Measurements from ENCODE around the gene CARD8. TPM values are rescaled to one million over a fixed set of nuclear protein-coding genes. Genes with fewer than 3 reads are reported as not detected.
"Not testable (repeated sequence)": the region's sequence is repeated elsewhere in the genome, so short reads cannot be mapped to it uniquely, and the experiment has no call there.

Gene CARD8
- total RNA-seq, 2 donors from 2014 or later: 99.5 to 147 TPM

DNA sequence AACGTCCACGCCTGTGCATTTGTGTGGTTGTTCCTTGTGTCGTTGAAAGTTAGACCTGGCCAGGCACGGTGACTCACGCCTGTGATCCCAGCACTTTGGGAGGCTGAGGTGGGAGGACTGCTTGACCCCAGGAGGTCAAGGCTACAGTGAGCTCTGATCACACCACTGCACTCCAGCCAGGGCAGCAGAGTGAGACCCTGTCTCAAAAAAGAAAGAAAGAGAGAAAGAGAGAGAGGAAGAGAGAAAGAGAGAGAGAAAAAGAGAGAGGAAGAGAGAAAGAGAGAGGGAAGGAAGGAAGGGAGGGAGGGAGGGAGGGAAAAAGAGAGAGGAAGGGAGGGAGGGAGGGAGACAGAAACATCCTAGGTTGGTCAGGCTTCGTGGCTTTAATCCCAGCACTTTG is 19.2 kb upstream of the CARD8 start:
- no peak for ATAC-seq
- Mint-ChIP-seq H3K36me3 (no peaks in the 10 kb centered on the region), H3K9me3 (no peaks in the 10 kb centered on the region), H3K27ac (no peak overlapping the region)
- DNase-seq (ENCODE audit: low spot score in 2 of 2): peak in 1 of 2 donors; percentile 40

DNA sequence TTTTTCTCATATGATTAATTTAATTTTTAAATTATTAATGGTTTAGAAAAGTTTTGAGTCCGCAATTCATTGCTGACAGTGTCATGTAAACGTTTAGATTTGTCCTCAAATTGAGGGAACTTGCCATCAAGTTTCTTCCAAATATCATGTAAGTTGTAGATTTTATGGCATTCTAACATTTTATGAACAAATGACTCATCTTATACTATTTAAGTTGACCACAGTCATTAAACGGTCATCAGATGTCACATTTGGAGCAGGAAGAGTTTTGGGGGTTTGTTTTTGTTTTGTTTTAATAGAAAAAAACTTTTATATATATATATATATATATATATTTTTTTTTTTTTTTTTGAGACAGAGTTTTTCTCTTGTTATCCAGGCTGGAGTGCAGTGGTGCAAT is 18.5 kb upstream of the CARD8 start:
- H3K36me3 Mint-ChIP-seq: no peaks in the 10 kb centered on the region
- no peak overlapping the region for H3K27ac Mint-ChIP-seq
- no peak for ATAC-seq

DNA sequence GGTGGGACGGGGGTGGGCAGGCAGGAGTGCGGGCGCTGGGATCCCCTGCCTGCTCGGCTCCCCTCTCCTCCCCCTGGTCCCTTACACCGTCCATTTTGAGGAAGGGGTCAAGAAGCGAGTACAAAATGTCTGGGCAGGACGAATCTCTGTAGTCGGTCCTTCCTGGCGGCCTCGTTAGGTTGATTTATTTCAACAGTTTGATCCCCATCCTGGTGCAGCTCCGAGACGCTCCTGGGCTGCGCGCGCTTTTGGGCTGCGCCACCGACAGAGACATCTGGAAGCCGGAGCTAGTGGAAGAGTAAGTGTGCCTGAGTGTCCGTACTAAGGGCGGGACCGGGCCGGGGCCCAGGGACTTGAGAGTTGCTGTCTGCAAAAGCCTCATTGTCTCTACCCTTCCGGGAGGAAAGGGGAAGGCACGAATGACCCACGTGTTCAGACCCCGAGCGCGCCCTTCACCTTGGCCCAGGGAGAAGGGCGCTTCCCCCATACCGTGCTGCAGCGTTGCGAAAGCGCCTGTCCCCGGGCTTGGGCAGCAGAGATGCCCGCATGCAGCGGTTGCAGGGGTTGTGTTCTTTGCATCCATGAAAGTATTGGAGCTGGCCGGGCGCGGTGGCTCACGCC is 15.9 kb upstream of the CARD8 start:
- no peaks in the 10 kb centered on the region for H3K36me3 Mint-ChIP-seq
- ATAC-seq (peak; percentile 56 to 68), DNase-seq (ENCODE audit: low spot score in 2 of 2) (peak in 1 of 2 donors; percentile 37)
- no peak overlapping the region for H3K27ac Mint-ChIP-seq
- no peaks in the 10 kb centered on the region for H3K9me3 Mint-ChIP-seq

More for the DNA sequence above, 18.5 kb upstream of the CARD8 start:
- DNase-seq (ENCODE audit: low spot score in 2 of 2): no peak
- no peaks in the 10 kb centered on the region for H3K9me3 Mint-ChIP-seq

DNA sequence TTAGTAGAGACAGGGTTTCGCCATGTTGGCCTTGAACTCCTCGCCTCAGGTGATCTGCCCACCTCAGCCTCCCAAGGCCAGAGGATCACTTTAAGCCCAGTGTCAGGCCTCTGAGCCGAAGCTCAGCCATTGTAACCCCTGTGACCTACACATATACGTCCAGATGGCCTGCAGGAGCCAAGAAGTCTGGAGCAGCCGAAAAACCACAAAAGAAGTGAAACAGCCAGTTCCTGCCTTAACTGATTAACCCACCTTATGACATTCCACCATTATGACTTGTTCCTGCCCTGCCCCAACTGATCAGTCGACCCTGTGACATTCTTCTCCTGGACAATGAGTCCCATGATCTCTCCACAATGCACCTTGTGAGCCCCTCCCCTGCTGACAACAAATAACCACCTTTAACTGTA is 13.9 kb upstream of the CARD8 start:
- not testable (repeated sequence) for H3K27ac Mint-ChIP-seq; ATAC-seq; H3K36me3 Mint-ChIP-seq; DNase-seq (ENCODE audit: low spot score in 2 of 2); H3K9me3 Mint-ChIP-seq

DNA sequence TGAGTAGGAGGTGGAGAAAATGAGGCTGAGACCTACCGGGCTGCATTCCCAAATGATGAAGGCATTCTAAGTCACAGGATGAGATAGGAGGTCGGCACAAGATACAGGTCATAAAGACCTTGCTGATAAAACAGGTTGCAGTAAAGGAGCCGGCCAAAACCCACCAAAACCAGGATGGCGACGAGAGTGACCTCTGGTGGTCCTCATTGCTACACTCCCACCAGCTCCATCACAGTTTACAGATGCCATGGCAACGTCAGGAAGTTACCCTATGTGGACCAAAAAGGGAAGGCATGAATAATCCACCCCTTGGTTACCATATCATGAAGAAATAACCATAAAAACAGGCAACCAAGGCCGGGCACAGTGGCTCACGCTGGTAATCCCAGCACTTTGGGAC is 9.6 kb upstream of the CARD8 start:
- not testable (repeated sequence) for H3K36me3 Mint-ChIP-seq; H3K9me3 Mint-ChIP-seq; DNase-seq (ENCODE audit: low spot score in 2 of 2); ATAC-seq
- H3K27ac Mint-ChIP-seq: peak overlapping the region in 1 of 2 donors; percentile 79

DNA sequence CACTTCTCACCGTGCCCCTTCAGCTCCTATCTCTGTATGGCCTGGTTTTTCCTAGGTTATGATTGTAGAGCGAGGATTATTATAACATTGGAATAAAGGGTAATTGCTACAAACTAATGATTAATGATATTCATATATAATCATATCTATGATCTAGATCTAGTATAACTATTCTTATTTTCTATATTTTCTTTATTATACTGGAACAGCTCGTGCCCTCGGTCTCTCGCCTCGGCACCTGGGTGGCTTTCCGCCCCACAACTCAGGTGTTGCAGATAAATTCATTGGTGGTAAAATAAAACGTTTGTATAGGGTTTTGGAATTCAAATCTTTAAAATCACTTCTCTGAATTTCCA is 4.6 kb upstream of the CARD8 start:
- not testable (repeated sequence) for ATAC-seq

DNA sequence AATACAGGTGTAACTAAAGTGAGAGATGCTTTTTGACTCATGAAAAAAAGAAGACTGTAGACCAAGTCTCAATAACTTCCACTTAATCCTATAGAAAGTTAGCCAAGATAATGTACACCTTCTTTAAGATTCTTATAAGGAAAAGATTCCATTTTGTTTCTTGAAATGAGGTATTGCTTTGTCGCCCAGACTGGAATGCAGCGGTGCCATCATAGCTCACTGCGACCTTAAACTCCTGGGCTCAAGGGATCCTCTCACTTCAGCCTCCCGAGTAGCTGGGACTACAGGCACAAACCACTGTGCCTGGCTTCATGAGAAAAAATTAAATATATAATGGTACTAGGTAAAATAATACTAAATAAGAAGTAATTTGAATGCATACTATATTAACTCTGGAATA is 3.3 kb upstream of the CARD8 start:
- not testable (repeated sequence) for ATAC-seq; H3K9me3 Mint-ChIP-seq; H3K36me3 Mint-ChIP-seq; DNase-seq (ENCODE audit: low spot score in 2 of 2)
- peak overlapping the region; percentile 90 to 92 for H3K27ac Mint-ChIP-seq

More for the DNA sequence above, 4.6 kb upstream of the CARD8 start:
- H3K27ac Mint-ChIP-seq: peak overlapping the region; percentile 90 to 92
- DNase-seq (ENCODE audit: low spot score in 2 of 2); H3K9me3 Mint-ChIP-seq; H3K36me3 Mint-ChIP-seq: not testable (repeated sequence)

DNA sequence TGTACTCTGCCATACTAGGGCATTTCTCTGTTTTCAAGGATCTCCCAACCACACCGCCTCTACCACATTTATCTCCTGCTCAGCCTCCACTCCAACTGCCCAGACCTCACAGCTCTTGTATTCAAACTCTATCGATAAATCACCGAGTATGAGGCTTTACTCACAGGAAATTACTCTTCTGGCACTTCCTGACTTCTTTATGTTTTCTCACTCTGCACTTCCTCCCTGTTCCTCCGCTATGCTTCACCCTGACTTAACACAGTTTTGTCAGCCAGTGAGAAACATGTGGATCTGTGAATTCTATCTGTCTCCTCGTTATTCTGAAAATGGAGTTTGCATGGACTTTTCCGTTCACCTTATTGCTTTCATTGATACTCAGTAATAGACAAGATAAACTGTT is 2.6 kb upstream of the CARD8 start:
- ATAC-seq (peak; percentile 19 to 46), DNase-seq (ENCODE audit: low spot score in 2 of 2) (no peak)
- Mint-ChIP-seq H3K27ac (peak overlapping the region; percentile 65 to 90), H3K36me3 (peaks cover 6 to 7% of the 10 kb centered on the region in 2 donors), H3K9me3 (no peaks in the 10 kb centered on the region)

DNA sequence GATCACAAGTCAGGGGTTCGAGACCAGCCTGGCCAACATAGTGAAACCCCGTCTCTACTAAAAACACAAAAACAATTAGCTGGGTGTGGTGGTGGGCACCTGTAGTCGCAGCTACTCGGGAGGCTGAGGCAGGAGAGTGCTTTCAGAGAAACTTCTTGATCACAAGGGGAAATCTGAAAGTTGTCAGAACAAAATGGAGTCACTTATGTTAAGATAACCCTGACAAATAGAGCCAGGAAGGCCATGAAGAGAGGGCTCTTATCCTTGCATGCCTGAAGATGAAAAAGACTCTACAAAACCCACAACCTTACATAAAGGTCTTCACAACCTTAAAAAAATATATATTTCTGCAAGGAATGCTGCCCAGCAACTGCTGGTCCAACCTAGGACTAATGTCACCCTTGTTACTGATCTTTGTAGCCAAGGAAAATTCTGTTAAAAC is 1.2 kb downstream of the CARD8 start:
- DNase-seq (ENCODE audit: low spot score in 2 of 2): no peak
- Mint-ChIP-seq H3K9me3 (no peaks in the 10 kb centered on the region), H3K36me3 (peaks cover 6 to 7% of the 10 kb centered on the region in 2 donors), H3K27ac (peak overlapping the region; percentile 87 to 99)
- no peak for ATAC-seq

DNA sequence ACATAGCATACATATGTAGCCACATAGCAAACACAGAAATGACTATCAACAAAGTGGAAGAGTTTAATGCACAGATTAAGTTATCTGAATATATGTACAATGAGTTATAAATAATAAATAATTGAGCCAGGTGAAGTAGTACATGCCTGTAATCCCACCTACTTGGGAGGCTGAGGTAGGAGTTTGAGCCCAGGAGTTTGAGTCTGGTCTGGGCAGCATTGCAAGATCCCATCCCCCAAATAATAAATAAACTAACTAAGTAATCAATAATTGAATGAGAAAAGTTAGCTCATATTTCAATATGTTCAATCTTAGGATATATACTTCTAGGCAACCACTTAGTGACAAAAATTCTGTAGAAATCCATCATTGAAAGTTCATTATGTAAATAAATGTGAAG is 1.7 kb downstream of the CARD8 start:
- H3K36me3 Mint-ChIP-seq: peaks cover 6 to 7% of the 10 kb centered on the region in 2 donors
- ATAC-seq (no peak), DNase-seq (ENCODE audit: low spot score in 2 of 2) (no peak)
- no peaks in the 10 kb centered on the region for H3K9me3 Mint-ChIP-seq
- peak overlapping the region; percentile 84 to 87 for H3K27ac Mint-ChIP-seq

DNA sequence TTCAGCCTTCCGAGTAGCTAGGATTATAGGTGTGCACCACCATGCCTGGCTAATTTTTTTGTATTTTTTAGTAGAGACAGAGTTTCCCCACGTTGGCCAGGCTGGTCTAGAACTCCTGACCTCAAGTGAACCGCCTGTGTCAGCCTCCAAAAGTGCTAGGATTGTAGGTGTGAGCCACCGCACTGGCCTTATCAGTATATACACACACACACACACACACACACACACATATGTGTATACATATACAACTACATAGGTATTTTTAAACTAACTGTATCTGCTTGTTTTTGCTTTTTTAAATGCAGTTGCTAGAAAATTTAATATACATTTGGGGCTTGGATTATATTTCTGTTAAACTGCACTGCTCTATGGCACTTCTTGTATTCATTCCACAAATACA is 3.1 kb downstream of the CARD8 start:
- DNase-seq (ENCODE audit: low spot score in 2 of 2) (no peak), ATAC-seq (no peak)
- H3K27ac Mint-ChIP-seq: peak overlapping the region in 1 of 2 donors; percentile 87
- no peaks in the 10 kb centered on the region for H3K9me3 Mint-ChIP-seq
- H3K36me3 Mint-ChIP-seq: peaks cover 8 to 9% of the 10 kb centered on the region in 2 donors

DNA sequence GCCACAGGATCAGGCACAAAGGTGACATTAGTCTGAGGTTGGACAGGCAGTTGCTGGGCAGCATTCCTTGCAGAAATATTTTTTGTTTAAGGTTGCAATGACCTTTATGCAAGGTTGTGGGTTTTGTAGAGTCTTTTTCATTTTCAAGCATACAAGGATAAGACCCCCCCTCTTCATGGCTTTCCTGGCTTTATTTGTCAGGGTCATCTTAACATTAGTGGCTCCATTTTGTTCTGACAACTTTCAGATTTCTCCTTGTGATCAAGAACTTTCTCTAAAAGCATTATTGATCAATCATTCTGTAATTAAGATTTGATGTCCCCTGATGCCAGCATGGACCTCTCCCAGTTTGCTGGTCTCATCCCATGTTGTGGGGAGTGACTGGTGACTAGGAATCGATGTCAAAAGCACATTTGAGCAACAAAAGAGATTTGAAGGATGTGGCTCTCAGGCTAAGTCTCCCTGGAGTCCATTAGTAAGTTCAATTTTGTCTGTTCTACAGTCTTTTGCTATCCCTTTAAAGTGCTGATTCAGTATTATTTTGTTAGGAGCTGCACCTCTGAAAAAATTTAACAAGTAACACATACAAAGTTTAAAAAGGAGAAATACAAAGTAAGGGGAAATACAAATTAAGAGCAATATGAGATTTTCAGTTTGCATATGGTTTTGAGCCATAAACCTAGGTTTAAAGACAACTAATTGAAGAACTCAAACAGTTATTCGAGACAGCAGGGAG is 5.3 kb downstream of the CARD8 start:
- Mint-ChIP-seq H3K36me3 (peaks cover 14 to 25% of the 10 kb centered on the region in 2 donors), H3K27ac (peak overlapping the region; percentile 19 to 30), H3K9me3 (no peaks in the 10 kb centered on the region)
- ATAC-seq: no peak
- no peak for DNase-seq (ENCODE audit: low spot score in 2 of 2)

DNA sequence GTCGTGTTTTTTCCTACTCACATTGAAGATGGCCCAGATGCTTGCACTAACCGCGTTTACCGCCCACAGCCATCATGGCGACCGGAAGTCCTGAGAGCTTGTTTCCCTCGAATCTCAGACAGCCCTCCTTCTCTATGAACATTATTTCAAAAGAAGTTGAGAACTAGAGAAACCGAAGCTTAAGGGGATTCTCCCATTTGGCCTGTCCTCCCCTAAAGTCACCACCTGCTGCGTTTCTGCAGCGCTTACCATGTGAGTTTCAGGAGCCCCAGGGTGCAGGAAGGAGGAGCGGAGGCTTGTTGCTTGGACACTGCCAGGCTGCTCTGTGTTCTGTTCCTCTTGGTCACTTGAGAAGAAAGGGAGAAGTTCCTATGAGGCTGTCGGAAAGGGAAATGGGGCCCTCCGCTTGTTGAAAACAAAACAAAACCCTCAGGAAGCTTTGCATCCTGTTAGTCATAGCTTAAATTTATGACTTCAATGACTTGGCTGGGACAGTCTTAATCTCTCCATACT is 6.2 kb downstream of the CARD8 start:
- H3K36me3 Mint-ChIP-seq: peaks cover 14 to 25% of the 10 kb centered on the region in 2 donors
- peak; percentile 83 to 89 for ATAC-seq

DNA sequence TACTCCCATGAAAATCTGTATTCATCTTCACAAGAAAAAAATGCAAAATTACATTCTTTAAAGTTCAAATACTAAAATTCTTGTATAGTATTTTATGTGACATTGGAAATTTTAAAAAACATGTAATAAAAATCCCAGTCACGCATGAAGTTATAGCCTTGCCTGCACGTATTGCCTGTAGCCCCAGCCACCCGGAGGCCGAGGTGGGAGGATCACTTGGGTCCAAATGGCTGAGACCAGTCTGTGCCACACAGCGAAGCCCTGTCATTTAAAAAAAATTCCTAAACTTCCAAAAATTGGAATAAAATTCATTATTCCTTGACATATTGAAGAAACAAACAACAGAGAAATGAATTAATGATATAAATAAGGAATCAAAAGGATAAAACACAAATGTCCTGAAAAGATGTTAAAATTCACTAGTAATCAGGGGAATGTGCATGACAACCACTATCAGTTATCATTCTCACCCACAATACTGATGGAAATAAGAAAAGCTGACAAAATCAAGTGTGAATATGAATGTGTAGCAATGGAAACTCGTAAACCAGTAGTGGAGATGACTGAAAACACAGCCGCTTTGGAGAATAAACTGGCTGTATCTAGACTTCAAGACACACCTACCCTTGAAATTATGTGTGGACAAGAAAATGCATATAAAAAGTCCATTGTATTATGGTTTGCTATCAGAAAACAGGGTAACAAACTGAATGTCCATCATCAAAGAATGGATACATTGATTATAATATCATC is 7.5 kb downstream of the CARD8 start:
- DNase-seq (ENCODE audit: low spot score in 2 of 2) (no peak), ATAC-seq (peak; percentile 36 to 51)
- peaks cover 14 to 25% of the 10 kb centered on the region in 2 donors for H3K36me3 Mint-ChIP-seq
- no peaks in the 10 kb centered on the region for H3K9me3 Mint-ChIP-seq
- H3K27ac Mint-ChIP-seq: peak overlapping the region; percentile 94

More for the DNA sequence above, 6.2 kb downstream of the CARD8 start:
- Mint-ChIP-seq H3K9me3 (no peaks in the 10 kb centered on the region), H3K27ac (peak overlapping the region; percentile 94 to 97)
- peak; percentile 64 to 77 for DNase-seq (ENCODE audit: low spot score in 2 of 2)

DNA sequence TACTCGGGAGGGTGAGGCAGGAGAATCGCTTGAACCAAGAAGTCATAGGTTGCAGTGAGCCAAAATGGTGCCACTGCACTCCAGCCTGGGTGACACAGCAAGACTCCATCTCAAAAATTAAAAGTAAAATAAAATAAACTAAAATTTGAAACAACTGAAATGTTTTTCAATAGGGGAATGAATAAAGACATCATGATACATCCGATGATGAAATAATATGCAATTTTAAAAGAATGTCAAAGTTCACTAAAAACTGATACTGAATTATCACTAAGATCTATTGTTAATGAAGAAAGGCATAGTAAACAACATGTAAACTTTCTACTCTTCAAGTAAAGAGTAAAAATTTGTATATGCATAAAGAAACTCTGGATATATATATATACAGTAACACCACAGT is 8.5 kb downstream of the CARD8 start:
- H3K27ac Mint-ChIP-seq: no peak overlapping the region
- no peaks in the 10 kb centered on the region for H3K9me3 Mint-ChIP-seq
- DNase-seq (ENCODE audit: low spot score in 2 of 2): no peak
- ATAC-seq: no peak
- peaks cover 14 to 29% of the 10 kb centered on the region in 2 donors for H3K36me3 Mint-ChIP-seq

DNA sequence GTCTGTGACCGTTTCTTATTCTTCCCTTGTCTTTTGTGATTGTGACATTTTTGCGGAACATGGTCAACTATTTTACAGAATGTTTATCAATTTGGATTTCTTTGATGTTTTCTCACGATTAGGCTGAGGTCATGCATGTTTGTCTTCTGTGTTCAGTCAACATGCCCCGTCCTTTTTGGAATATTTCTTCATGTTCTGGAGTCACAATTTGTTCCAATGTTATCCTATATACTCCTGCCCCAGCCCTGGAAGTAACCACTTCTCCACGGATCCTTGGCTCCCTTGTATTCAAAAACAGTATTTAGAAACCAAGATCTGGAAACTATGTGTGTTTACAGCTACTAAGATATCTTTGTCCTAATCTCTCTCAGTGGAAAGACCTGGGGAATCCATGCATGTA is 9.6 kb downstream of the CARD8 start:
- Mint-ChIP-seq H3K27ac (no peak overlapping the region), H3K36me3 (peaks cover 14 to 39% of the 10 kb centered on the region in 2 donors), H3K9me3 (no peaks in the 10 kb centered on the region)
- DNase-seq (ENCODE audit: low spot score in 2 of 2) (no peak), ATAC-seq (no peak)

DNA sequence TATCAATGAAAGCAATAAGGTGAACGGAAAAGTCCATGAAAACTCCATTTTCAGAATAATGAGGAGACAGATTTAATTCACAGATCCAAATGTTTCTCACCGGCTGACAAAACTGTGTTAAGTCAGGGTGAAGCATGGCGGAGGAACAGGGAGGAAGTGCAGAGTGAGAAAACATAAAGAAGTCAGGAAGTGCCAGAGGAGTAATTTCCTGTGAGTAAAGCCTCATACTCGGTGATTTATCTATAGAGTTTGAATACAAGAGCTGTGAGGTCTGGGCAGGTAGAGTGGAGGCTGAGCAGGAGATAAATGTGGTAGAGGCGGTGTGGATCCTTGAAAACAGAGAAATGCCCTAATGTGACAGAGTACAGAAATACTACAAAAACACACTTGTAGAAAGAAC is 11.4 kb downstream of the CARD8 start:
- peak; percentile 91 to 92 for ATAC-seq
- peaks cover 29 to 57% of the 10 kb centered on the region in 2 donors for H3K36me3 Mint-ChIP-seq
- peak in 1 of 2 donors; percentile 33 for DNase-seq (ENCODE audit: low spot score in 2 of 2)
- no peaks in the 10 kb centered on the region for H3K9me3 Mint-ChIP-seq
- H3K27ac Mint-ChIP-seq: peak overlapping the region; percentile 0 to 77
